HepG2 (cell line): Measurements from ENCODE around the gene INHA. TPM values are rescaled to one million over a fixed set of nuclear protein-coding genes. Genes with fewer than 3 reads are reported as not detected.
A peak's percentile ranks its signal among the peaks of the same experiment; 100 is the strongest.

Source experiments
- ASH2L ChIP-seq: fragments of 300-600, 200-600 bp; sonication (generic); IDR thresholded peaks from 2 replicates; pipeline ENCODE4 v1.7.0; 2017; ENCODE audit warnings: low read depth, mild to moderate bottlenecking, moderate library complexity, mixed read lengths, low read length; ENCODE audit not compliant: insufficient read length
- CEBPZ ChIP-seq: IDR thresholded peaks from 2 replicates; pipeline ENCODE4 v1.6.1; 2012; ENCODE audit warnings: low read length, improper control_type of control experiment
- ELF1 ChIP-seq: sonication (generic); formaldehyde crosslinking; IDR thresholded peaks from 2 replicates; pipeline ENCODE4 v1.4.0; 2020; ENCODE audit warnings: missing genetic modification reagents
- GFI1 ChIP-seq: sonication (generic); formaldehyde crosslinking; IDR thresholded peaks from 2 replicates; pipeline ENCODE4 v1.5.0; 2020; ENCODE audit warnings: missing genetic modification reagents, mild to moderate bottlenecking, borderline replicate concordance
- KMT2B ChIP-seq: IDR thresholded peaks from 2 replicates; pipeline ENCODE4 v1.6.1; 2016; ENCODE audit warnings: missing genetic modification reagents, missing compliant biosample characterization
- LCORL ChIP-seq, 2 experiments: fragments of 450-650 bp in 1 of 2; sonication (generic) in 1 of 2; formaldehyde crosslinking in 1 of 2; IDR thresholded peaks; 2 replicates each; pipeline versions ENCODE4 v1.5.0 to v1.6.1; 2017 to 2020; ENCODE audit warnings: antibody characterized with exemption in 1 of 2, missing genetic modification reagents in 1 of 2
- NCOA2 ChIP-seq: sonication (generic); formaldehyde crosslinking; IDR thresholded peaks from 2 replicates; pipeline ENCODE4 v1.8.0; 2022; ENCODE audit warnings: inconsistent platforms
- PATZ1 ChIP-seq: sonication (generic); formaldehyde crosslinking; IDR thresholded peaks from 2 replicates; pipeline ENCODE4 v1.4.0; 2020; ENCODE audit warnings: missing genetic modification reagents
- SCMH1 ChIP-seq: sonication (generic); formaldehyde crosslinking; IDR thresholded peaks from 2 replicates; pipeline ENCODE4 v1.9.0; 2021; ENCODE audit warnings: missing genetic modification reagents, mild to moderate bottlenecking, borderline replicate concordance
- SP4 ChIP-seq: sonication (generic); formaldehyde crosslinking; IDR thresholded peaks from 2 replicates; pipeline ENCODE4 v1.8.1; 2023; ENCODE audit warnings: mild to moderate bottlenecking, missing genetic modification reagents
- SRY ChIP-seq: sonication (generic); formaldehyde crosslinking; IDR thresholded peaks from 2 replicates; pipeline ENCODE4 v1.8.0; 2022; ENCODE audit warnings: mild to moderate bottlenecking, missing genetic modification reagents
- TEAD3 ChIP-seq: optimal IDR thresholded peaks from 2 replicates; pipeline ENCODE3; 2016; ENCODE audit warnings: borderline replicate concordance
- THRA ChIP-seq: sonication (generic); formaldehyde crosslinking; IDR thresholded peaks from 2 replicates; pipeline ENCODE4 v1.4.0; 2020; ENCODE audit warnings: missing genetic modification reagents, borderline replicate concordance
- TSC22D2 ChIP-seq: sonication (generic); formaldehyde crosslinking; IDR thresholded peaks from 2 replicates; pipeline ENCODE4 v1.5.1; 2020; ENCODE audit warnings: missing genetic modification reagents, mild to moderate bottlenecking, borderline replicate concordance
- ZBTB25 ChIP-seq: IDR thresholded peaks from 2 replicates; pipeline ENCODE4 v1.6.1; 2018; ENCODE audit warnings: missing genetic modification reagents
- ZC3H13 ChIP-seq: sonication (generic); formaldehyde crosslinking; IDR thresholded peaks from 2 replicates; pipeline ENCODE4 v1.8.1; 2023; ENCODE audit warnings: mild to moderate bottlenecking, missing genetic modification reagents, moderate library complexity
- ZFP37 ChIP-seq: sonication (generic); formaldehyde crosslinking; IDR thresholded peaks from 2 replicates; pipeline ENCODE4 v1.4.0; 2020; ENCODE audit warnings: missing genetic modification reagents, borderline replicate concordance
- ZFP91 ChIP-seq: sonication (generic); formaldehyde crosslinking; IDR thresholded peaks from 2 replicates; pipeline ENCODE4 v1.9.0; 2022; ENCODE audit warnings: missing genetic modification reagents, mild to moderate bottlenecking, borderline replicate concordance
- ZNF746 ChIP-seq: sonication (generic); formaldehyde crosslinking; IDR thresholded peaks from 2 replicates; pipeline ENCODE4 v1.8.0; 2022; ENCODE audit warnings: mild to moderate bottlenecking, missing genetic modification reagents
- ZSCAN25 ChIP-seq: sonication (generic); formaldehyde crosslinking; IDR thresholded peaks from 2 replicates; pipeline ENCODE4 v1.8.0; 2022; ENCODE audit warnings: mild to moderate bottlenecking, missing genetic modification reagents
- polyA plus RNA-seq, 8 experiments: library from polyadenylated mRNA; depleted of rRNA in 3 of 8; stranded (reverse) in 7 of 8; unstranded in 1 of 8; fragments of >200 nt; fragmentation: Illumina TruSeq in 4 of 8; extraction: Trizol in 4 of 8; gene quantifications; 2 replicates each; pipeline versions ENCODE4 v1.2.1 to v1.2.3, GENCODE V29; 2011 to 2016; ENCODE audit warnings: low read depth in 4 of 8, missing spikeins in 1 of 8, mixed read lengths in 1 of 8; ENCODE audit not compliant: insufficient read depth in 1 of 8
- total RNA-seq, 5 experiments: library from RNA; depleted of rRNA; stranded (reverse); fragments of >200 nt; fragmentation: Illumina TruSeq; extraction: Trizol; gene quantifications; 2 replicates each; pipeline ENCODE4 v1.2.3, GENCODE V29; 2016; ENCODE audit warnings: low read depth in 1 of 5

The INHA gene
- total and polyA plus RNA-seq, 2 of the 13 experiments (the other 11 are each of a cell fraction or from before 2014, with no cell fraction given) = 4.1 to 15.2 TPM

- TF ChIP-seq PATZ1 (CRISPR knock-in tag) (peak; percentile 81), ZSCAN25 (CRISPR knock-in tag) (peak; percentile 82; the same call in 1 of the 2 replicates), GFI1 (CRISPR knock-in tag) (peak; percentile 38; the same call in 1 of the 2 replicates), SRY (CRISPR knock-in tag) (no peak), TSC22D2 (CRISPR knock-in tag) (0 out of 2 replicates have a peak, but pooled peaks have one; percentile 60), ZFP37 (CRISPR knock-in tag) (no peak), ASH2L (peak; percentile 53), NCOA2 (CRISPR knock-in tag) (peak; percentile 83), SCMH1 (no peak), ZNF746 (CRISPR knock-in tag) (peak; percentile 67; the same call in 1 of the 2 replicates), ZC3H13 (no peak), CEBPZ (no peak), ELF1 (CRISPR knock-in tag) (peak; percentile 62), THRA (CRISPR knock-in tag) (peak; percentile 66; the same call in 1 of the 2 replicates), KMT2B (CRISPR knock-in tag) (peak; percentile 52; the same call in 1 of the 2 replicates), SP4 (CRISPR knock-in tag) (peak; percentile 24; the same call in 1 of the 2 replicates), TEAD3 (CRISPR knock-in tag) (peak; percentile 85), ZBTB25 (CRISPR knock-in tag) (peak; percentile 81; the same call in 1 of the 2 replicates), ZFP91 (CRISPR knock-in tag) (0 out of 2 replicates have a peak, but pooled peaks have one; percentile 60), LCORL (IDR thresholded peaks at IDR 0.05) (peak; percentile 16; the same call in 1 of the 2 replicates), LCORL (CRISPR knock-in tag; IDR thresholded peaks at IDR 0.05) (peak; percentile 72; the same call in 1 of the 2 replicates)
Measured at GRCh38 chr2:219545943-219546352, 26.2 kb upstream of the INHA start (continued).
